Measurements from ENCODE around the gene IZUMO1.

The IZUMO1 gene

GRCh38 chr19:48780631-48781391, 34.1 kb upstream of the IZUMO1 start:
- H3K4me3 ChIP-seq (ENCODE audit: low read depth, low read length) = no peak overlapping the region
- no peak for TF ChIP-seq CTCF (IDR thresholded peaks at IDR 0.05; ENCODE audit: borderline replicate concordance, insufficient read depth, low read depth, low read length)

- H3K4me3 ChIP-seq (ENCODE audit: low read depth, low read length) = no peak overlapping the region
- no peak for TF ChIP-seq CTCF (IDR thresholded peaks at IDR 0.05; ENCODE audit: borderline replicate concordance, insufficient read depth, low read depth, low read length)
Measured at GRCh38 chr19:48779636-48780035, 32.9 kb upstream of the IZUMO1 start.

GRCh38 chr19:48777720-48778119, 31.0 kb upstream of the IZUMO1 start:
- no peak overlapping the region for H3K4me3 ChIP-seq (ENCODE audit: low read depth, low read length)
- no peak for TF ChIP-seq CTCF (IDR thresholded peaks at IDR 0.05; ENCODE audit: borderline replicate concordance, insufficient read depth, low read depth, low read length)

- TF ChIP-seq CTCF (IDR thresholded peaks at IDR 0.05; ENCODE audit: borderline replicate concordance, insufficient read depth, low read depth, low read length) = no peak
- H3K4me3 ChIP-seq (ENCODE audit: low read depth, low read length) = no peak overlapping the region
Measured at GRCh38 chr19:48777139-48777538, 30.4 kb upstream of the IZUMO1 start.

- no peak for TF ChIP-seq CTCF (IDR thresholded peaks at IDR 0.05; ENCODE audit: borderline replicate concordance, insufficient read depth, low read depth, low read length)
- no peak overlapping the region for H3K4me3 ChIP-seq (ENCODE audit: low read depth, low read length)
Measured at GRCh38 chr19:48772503-48772953, 25.8 kb upstream of the IZUMO1 start.

- no peak for TF ChIP-seq CTCF (IDR thresholded peaks at IDR 0.05; ENCODE audit: borderline replicate concordance, insufficient read depth, low read depth, low read length)
- H3K4me3 ChIP-seq (ENCODE audit: low read depth, low read length) = no peak overlapping the region
Measured at GRCh38 chr19:48770734-48771472, 24.2 kb upstream of the IZUMO1 start.

GRCh38 chr19:48770266-48770665, 23.6 kb upstream of the IZUMO1 start:
- no peak for TF ChIP-seq CTCF (IDR thresholded peaks at IDR 0.05; ENCODE audit: borderline replicate concordance, insufficient read depth, low read depth, low read length)
- no peak overlapping the region for H3K4me3 ChIP-seq (ENCODE audit: low read depth, low read length)

Data from GM12875 (cell line).